ENCODE data around the gene THSD8. TPM values are rescaled to one million over a fixed set of nuclear protein-coding genes. Genes with fewer than 3 reads are reported as not detected.
A peak's percentile ranks its signal among the peaks of the same experiment; 100 is the strongest.

THSD8 gene
- total and polyA plus RNA-seq, 4 donors, result 0.22 to 0.35 (median 0.33) TPM; not detected in 1

GRCh38 chr19:12792853-12793289 lies 9.0 kb upstream of the THSD8 start:
- DNase-seq (ENCODE audit: low spot score), result no peak
- H3K9ac ChIP-seq (ENCODE audit: low read depth in 1 of 2, low read length in 2 of 2), result peak overlapping the region; percentile 98 to 100
- peaks cover 2 to 39% (median 27%) of the 10 kb centered on the region in 4 donors for H3K4me1 ChIP-seq (ENCODE audit: control insufficient read depth in 4 of 4, insufficient read depth in 4 of 4, low read length in 3 of 4)
- H3K27me3 ChIP-seq (ENCODE audit: control insufficient read depth in 4 of 4, insufficient read depth in 4 of 4, low read length in 3 of 4), result no peaks in the 10 kb centered on the region
- peak overlapping the region; percentile 83 to 99 (median 98) for H3K4me3 ChIP-seq (ENCODE audit: low read depth in 1 of 3, low read length in 3 of 3)
- TF ChIP-seq FOXA2 (IDR thresholded peaks at IDR 0.05), result no peak
- no peak for TF ChIP-seq JUND (IDR thresholded peaks at IDR 0.05)
- TF ChIP-seq MAX (IDR thresholded peaks at IDR 0.05), result peak; percentile 8
- peak overlapping the region; percentile 98 to 99 for H3K27ac ChIP-seq (ENCODE audit: low read depth in 1 of 2, low read length in 2 of 2)
- H3K36me3 ChIP-seq (ENCODE audit: control insufficient read depth in 4 of 4, insufficient read depth in 3 of 4, low read depth in 1 of 4, low read length in 3 of 4), result peaks cover 0 to 3% (median 0%) of the 10 kb centered on the region in 4 donors
- no peaks in the 10 kb centered on the region for H3K9me3 ChIP-seq (ENCODE audit: control insufficient read depth in 4 of 4, low read length in 3 of 4)
- WGBS, result under 1% methylated on average over 22 of the region's 22 CpGs

GRCh38 chr19:12793290-12794195 lies 8.3 kb upstream of the THSD8 start:
- Histone ChIP-seq H3K4me3 (ENCODE audit: low read depth in 1 of 3, low read length in 3 of 3) (peak overlapping the region; percentile 83 to 99 (median 98)), H3K36me3 (ENCODE audit: control insufficient read depth in 4 of 4, insufficient read depth in 3 of 4, low read depth in 1 of 4, low read length in 3 of 4) (peaks cover 0 to 3% (median under 1%) of the 10 kb centered on the region in 4 donors), H3K9ac (ENCODE audit: low read depth in 1 of 2, low read length in 2 of 2) (peak overlapping the region; percentile 98 to 100), H3K27me3 (ENCODE audit: control insufficient read depth in 4 of 4, insufficient read depth in 4 of 4, low read length in 3 of 4) (no peaks in the 10 kb centered on the region), H3K9me3 (ENCODE audit: control insufficient read depth in 4 of 4, low read length in 3 of 4) (no peaks in the 10 kb centered on the region), H3K27ac (ENCODE audit: low read depth in 1 of 2, low read length in 2 of 2) (peak overlapping the region; percentile 98 to 99), H3K4me1 (ENCODE audit: control insufficient read depth in 4 of 4, insufficient read depth in 4 of 4, low read length in 3 of 4) (peaks cover 2 to 33% (median 21%) of the 10 kb centered on the region in 4 donors)
- WGBS, result under 1% methylated on average over 81 of the region's 81 CpGs
- peak; percentile 94 for DNase-seq (ENCODE audit: low spot score)
- TF ChIP-seq EGR1 (IDR thresholded peaks at IDR 0.05; ENCODE audit: low read depth in 2 of 2) (peak; percentile 70 to 75), YY1 (IDR thresholded peaks at IDR 0.05) (peak; percentile 69), REST (IDR thresholded peaks at IDR 0.05) (peak; percentile 88), TAF1 (conservative IDR thresholded peaks at IDR 0.05) (peak; percentile 59), MAX (IDR thresholded peaks at IDR 0.05) (no peak), GABPA (IDR thresholded peaks at IDR 0.05 in 1 of 2, conservative IDR thresholded peaks at IDR 0.05 in 1 of 2) (peak in 1 of 2 donors; percentile 67), HNF4G (IDR thresholded peaks at IDR 0.05) (no peak), RAD21 (IDR thresholded peaks at IDR 0.05) (peak in 1 of 2 donors; percentile 18), ATF3 (IDR thresholded peaks at IDR 0.05) (no peak), JUND (IDR thresholded peaks at IDR 0.05) (peak; percentile 7 to 56), FOXA2 (IDR thresholded peaks at IDR 0.05) (peak; percentile 13), SP1 (IDR thresholded peaks at IDR 0.05) (peak; percentile 46)

Measured in liver (tissue), 9 donors.